Gastroesophageal sphincter (tissue), 3 donors: ENCODE results near the gene KBTBD4.

Source experiments
- CTCF ChIP-seq, 4 experiments: fragments of 200-600 bp in 2 of 4; fragments of 450-650 bp in 2 of 4; sonication (generic) in 1 of 4; IDR thresholded peaks; one replicate each; pipeline ENCODE4 v1.5.1; 2017 to 2019; ENCODE audit warnings: antibody characterized with exemption in 4 of 4, mild to moderate bottlenecking in 2 of 4, moderate library complexity in 2 of 4
- EP300 ChIP-seq: sonication (generic); formaldehyde crosslinking; IDR thresholded peaks from one replicate; pipeline ENCODE4 v1.6.1; 2017; ENCODE audit warnings: antibody characterized with exemption, mild to moderate bottlenecking
- POLR2A ChIP-seq, 2 donors: fragments of 450-650 bp; IDR thresholded peaks; one replicate each; pipeline ENCODE4 v1.6.1; 2017; ENCODE audit warnings: antibody characterized with exemption in 2 of 2, mild to moderate bottlenecking in 2 of 2, moderate library complexity in 1 of 2
- POLR2AphosphoS5 ChIP-seq: sonication (generic); formaldehyde crosslinking; IDR thresholded peaks from one replicate; pipeline ENCODE4 v1.6.1; 2017; ENCODE audit warnings: antibody characterized with exemption

- no peak for TF ChIP-seq CTCF (IDR thresholded peaks at IDR 0.05)
- no peak for TF ChIP-seq EP300
- TF ChIP-seq POLR2AphosphoS5, result no peak
- no peak for TF ChIP-seq POLR2A (IDR thresholded peaks at IDR 0.05)
Measured at GRCh38 chr11:47536915-47537314, 41.9 kb downstream of the KBTBD4 start.
